Colonic mucosa (tissue), 4 donors: Measurements from ENCODE around the gene FAM228B. TPM values are rescaled to one million over a fixed set of nuclear protein-coding genes. Genes with fewer than 3 reads are reported as not detected.

ENCODE experiments used
- DNase-seq: peaks from one replicate; pipeline ENCODE4 v3.0.0-alpha.2; 2020
- H3K27ac ChIP-seq: fragments of 200-600 bp; one replicate; pipeline ENCODE4 v1.8.0; 2021
- H3K27me3 ChIP-seq: fragments of 200-600 bp; one replicate; pipeline ENCODE4 v1.8.0; 2021
- H3K36me3 ChIP-seq: fragments of 200-600 bp; one replicate; pipeline ENCODE4 v1.8.0; 2021
- H3K4me1 ChIP-seq: fragments of 200-600 bp; one replicate; pipeline ENCODE4 v1.8.0; 2021; ENCODE audit warnings: mild to moderate bottlenecking
- H3K4me3 ChIP-seq: fragments of 200-600 bp; one replicate; pipeline ENCODE4 v1.8.0; 2021
- H3K9ac ChIP-seq, 2 donors: one replicate each; pipeline ENCODE4 v1.7.0; 2013; ENCODE audit warnings: control low read depth in 2 of 2, low read depth in 2 of 2, low read length in 2 of 2
- H3K9me3 ChIP-seq: fragments of 200-600 bp; one replicate; pipeline ENCODE4 v1.8.0; 2021
- intact Hi-C: fragments of 100-400 bp; cut with DNase I; formaldehyde crosslinking; loops from one replicate; pipeline ENCODE4 v1.14.1; 2022
- total RNA-seq, 2 donors: library from RNA; stranded (reverse); fragmentation: NEBNext Ultra II Directional in 1 of 2; extraction: Animal tissue kit (Norgen Biotek cat#: 25700) in 1 of 2; gene quantifications; one replicate each; pipeline ENCODE4 v1.2.1, GENCODE V29; 2021
- TF ChIP-seq, protein P1 (sequence below): fragments of 200-600 bp; IDR thresholded peaks from one replicate; pipeline ENCODE4 v1.8.0; 2022; ENCODE audit warnings: antibody characterized with exemption, mild to moderate bottlenecking
- donor health status: healthy.
- donor health status: DM: no; HTN: no; CAD: no.
- donor health status: DM: no; HTN: no; CAD: no.

Gene FAM228B
- total RNA-seq, 2 donors from 2014 or later: 4.4 to 6.2 TPM

GRCh38 chr2:24101992-24102391, 21.3 kb upstream of the FAM228B start:
- H3K4me1 ChIP-seq: no peaks in the 10 kb centered on the region
- H3K9me3 ChIP-seq: no peaks in the 10 kb centered on the region
- DNase-seq: no peak
- no peak overlapping the region for H3K9ac ChIP-seq
- no peaks in the 10 kb centered on the region for H3K27me3 ChIP-seq
- no peak overlapping the region for H3K4me3 ChIP-seq
- TF ChIP-seq, protein P1, sequence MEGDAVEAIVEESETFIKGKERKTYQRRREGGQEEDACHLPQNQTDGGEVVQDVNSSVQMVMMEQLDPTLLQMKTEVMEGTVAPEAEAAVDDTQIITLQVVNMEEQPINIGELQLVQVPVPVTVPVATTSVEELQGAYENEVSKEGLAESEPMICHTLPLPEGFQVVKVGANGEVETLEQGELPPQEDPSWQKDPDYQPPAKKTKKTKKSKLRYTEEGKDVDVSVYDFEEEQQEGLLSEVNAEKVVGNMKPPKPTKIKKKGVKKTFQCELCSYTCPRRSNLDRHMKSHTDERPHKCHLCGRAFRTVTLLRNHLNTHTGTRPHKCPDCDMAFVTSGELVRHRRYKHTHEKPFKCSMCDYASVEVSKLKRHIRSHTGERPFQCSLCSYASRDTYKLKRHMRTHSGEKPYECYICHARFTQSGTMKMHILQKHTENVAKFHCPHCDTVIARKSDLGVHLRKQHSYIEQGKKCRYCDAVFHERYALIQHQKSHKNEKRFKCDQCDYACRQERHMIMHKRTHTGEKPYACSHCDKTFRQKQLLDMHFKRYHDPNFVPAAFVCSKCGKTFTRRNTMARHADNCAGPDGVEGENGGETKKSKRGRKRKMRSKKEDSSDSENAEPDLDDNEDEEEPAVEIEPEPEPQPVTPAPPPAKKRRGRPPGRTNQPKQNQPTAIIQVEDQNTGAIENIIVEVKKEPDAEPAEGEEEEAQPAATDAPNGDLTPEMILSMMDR: no peak
- H3K27ac ChIP-seq: no peak overlapping the region
- H3K36me3 ChIP-seq: no peaks in the 10 kb centered on the region
- intact Hi-C loops: no loop called here

- no peaks in the 10 kb centered on the region for H3K36me3 ChIP-seq
- TF ChIP-seq, protein P1: no peak
- no peak overlapping the region for H3K9ac ChIP-seq
- no peaks in the 10 kb centered on the region for H3K27me3 ChIP-seq
- no peak for DNase-seq
- no peak overlapping the region for H3K27ac ChIP-seq
- H3K9me3 ChIP-seq: no peaks in the 10 kb centered on the region
- no peaks in the 10 kb centered on the region for H3K4me1 ChIP-seq
- intact Hi-C loops: no loop called here
- H3K4me3 ChIP-seq: no peak overlapping the region
Observed at GRCh38 chr2:24102677-24103076, 20.6 kb upstream of the FAM228B start.

GRCh38 chr2:24104110-24104650, 19.1 kb upstream of the FAM228B start:
- no peaks in the 10 kb centered on the region for H3K4me1 ChIP-seq
- intact Hi-C loops: no loop called here
- no peak for DNase-seq
- H3K36me3 ChIP-seq: no peaks in the 10 kb centered on the region
- TF ChIP-seq, protein P1: no peak
- no peak overlapping the region for H3K27ac ChIP-seq
- H3K9me3 ChIP-seq: no peaks in the 10 kb centered on the region
- H3K9ac ChIP-seq: no peak overlapping the region
- H3K4me3 ChIP-seq: no peak overlapping the region
- H3K27me3 ChIP-seq: no peaks in the 10 kb centered on the region

- no peaks in the 10 kb centered on the region for H3K4me1 ChIP-seq
- H3K27ac ChIP-seq: no peak overlapping the region
- H3K4me3 ChIP-seq: no peak overlapping the region
- TF ChIP-seq, protein P1: no peak
- H3K27me3 ChIP-seq: no peaks in the 10 kb centered on the region
- H3K9me3 ChIP-seq: no peaks in the 10 kb centered on the region
- intact Hi-C loops: no loop called here
- H3K9ac ChIP-seq: no peak overlapping the region
- H3K36me3 ChIP-seq: no peaks in the 10 kb centered on the region
- no peak for DNase-seq
Observed at GRCh38 chr2:24104906-24105305, 18.4 kb upstream of the FAM228B start.

GRCh38 chr2:24105816-24106215, 17.5 kb upstream of the FAM228B start:
- Histone ChIP-seq H3K9me3 (no peaks in the 10 kb centered on the region), H3K27ac (no peak overlapping the region), H3K4me3 (no peak overlapping the region), H3K36me3 (no peaks in the 10 kb centered on the region), H3K4me1 (no peaks in the 10 kb centered on the region), H3K9ac (no peak overlapping the region), H3K27me3 (no peaks in the 10 kb centered on the region)
- no peak for DNase-seq
- TF ChIP-seq, protein P1: no peak
- intact Hi-C loops: no loop called here
